K562 (cell line): ENCODE data around the gene MBLAC2. TPM values are rescaled to one million over a fixed set of nuclear protein-coding genes. Genes with fewer than 3 reads are reported as not detected.
A peak's percentile ranks its signal among the peaks of the same experiment; 100 is the strongest.

Experiments used
- ATAC-seq: fragments of 200-7000 bp; cut with Tn5 transposase; 3 replicates; pipeline ENCODE4 v1.9.1; 2020; ENCODE audit warnings: moderate library complexity
- BruUV-seq: library from RNA; stranded (reverse); fragments of 400-500 nt; replicated peaks from 2 replicates; lab custom pipeline; 2021; lab: Mats Ljungman, UMichigan
- CTCF ChIA-PET: fragments of 300-600 bp; formaldehyde crosslinking; extraction: SDS; loops from one replicate; lab custom pipeline; 2021; ENCODE audit warnings: low intra/inter-chr PET ratio; lab: Yijun Ruan, JAX
- POLR2A ChIA-PET: fragments of 300-600, 350-650 bp; sonication (Branson Sonifier 250); formaldehyde crosslinking; extraction: SDS; loops from one replicate; lab custom pipeline; 2021; ENCODE audit warnings: antibody characterized with exemption, inconsistent platforms; lab: Yijun Ruan, JAX
- DNase-seq, 4 experiments: peaks; one replicate each; pipeline versions ENCODE4 v3.0.0 to v3.0.0-alpha.2; 2011 to 2018; ENCODE audit warnings: low spot score in 3 of 4, mixed read lengths in 3 of 4; ENCODE audit errors: extremely low read depth in 1 of 4
- FAIRE-seq: peaks from 2 replicates; lab custom pipeline; 2011; peaks lifted over from hg19 to GRCh38; lab: Jason Lieb, UNC
- H2AFZ ChIP-seq: 2 replicates; pipeline ENCODE4 v1.6.0; 2011; ENCODE audit warnings: low read depth, low read length, control low read depth, inconsistent platforms
- H3K27ac ChIP-seq: fragments of 200-600 bp; 3 replicates; pipeline ENCODE4 v1.8.0; 2011; ENCODE audit warnings: low read depth, mild to moderate bottlenecking, control low read depth, inconsistent platforms, low read length, moderate library complexity, mixed read lengths; ENCODE audit errors: extremely low read depth
- H3K27me3 ChIP-seq, 2 experiments: fragments of 300-600 bp in 1 of 2; 2 replicates in 1 of 2; 3 replicates in 1 of 2; pipeline versions ENCODE4 v1.6.0 to v1.8.0; 2011; ENCODE audit warnings: inconsistent platforms in 2 of 2, low read length in 2 of 2, mild to moderate bottlenecking in 1 of 2, mixed read lengths in 1 of 2, moderate library complexity in 1 of 2; ENCODE audit not compliant: control insufficient read depth in 2 of 2, insufficient read depth in 2 of 2
- H3K36me3 ChIP-seq: fragments of 300-600 bp; 3 replicates; pipeline ENCODE4 v1.8.0; 2011; ENCODE audit warnings: mild to moderate bottlenecking, low read length, inconsistent platforms; ENCODE audit not compliant: control insufficient read depth, insufficient read depth
- H3K4me1 ChIP-seq, 2 experiments: fragments of 200-600 bp in 1 of 2; replicated peaks in 1 of 2; 2 replicates in 1 of 2; 3 replicates in 1 of 2; pipeline versions ENCODE4 v1.5.1 to v1.8.0; 2011; ENCODE audit warnings: inconsistent platforms in 2 of 2, low read length in 2 of 2, mild to moderate bottlenecking in 1 of 2, mixed read lengths in 1 of 2, moderate library complexity in 1 of 2; ENCODE audit not compliant: control insufficient read depth in 2 of 2, insufficient read depth in 2 of 2
- H3K4me2 ChIP-seq: 2 replicates; pipeline ENCODE4 v1.6.1; 2011; ENCODE audit warnings: low read length, control low read depth, inconsistent platforms, mixed read lengths; ENCODE audit not compliant: insufficient read depth
- H3K4me3 ChIP-seq: fragments of 200-600 bp; sonication (generic), shearing (Covaris generic); 2 replicates; pipeline ENCODE4 v1.5.1; 2016; ENCODE audit warnings: control low read depth, inconsistent platforms
- H3K79me2 ChIP-seq: fragments of 200-600 bp; 3 replicates; pipeline ENCODE4 v1.8.0; 2011; ENCODE audit warnings: low read length, inconsistent platforms; ENCODE audit not compliant: control insufficient read depth, insufficient read depth
- H3K9ac ChIP-seq, 2 experiments: 2 replicates each; pipeline versions ENCODE4 v1.6.0 to v1.6.1; 2011; ENCODE audit warnings: low read depth in 2 of 2, low read length in 2 of 2, control low read depth in 1 of 2, inconsistent platforms in 1 of 2, mild to moderate bottlenecking in 1 of 2, mixed read lengths in 1 of 2; ENCODE audit not compliant: insufficient read depth in 1 of 2
- H3K9me1 ChIP-seq: one replicate; pipeline ENCODE4 v1.6.0; 2011; ENCODE audit warnings: inconsistent platforms, mild to moderate bottlenecking, low read length, moderate library complexity; ENCODE audit not compliant: control insufficient read depth, insufficient read depth
- H3K9me3 ChIP-seq: replicated peaks from 2 replicates; pipeline ENCODE4 v1.5.1; 2011; ENCODE audit warnings: low read depth, low read length, inconsistent platforms; ENCODE audit not compliant: control insufficient read depth, insufficient read depth
- H4K20me1 ChIP-seq: replicated peaks from 2 replicates; pipeline ENCODE4 v1.6.1; 2011; ENCODE audit warnings: low read length, inconsistent platforms, mixed read lengths; ENCODE audit not compliant: control insufficient read depth, insufficient read depth
- CREM ChIP-seq: IDR thresholded peaks from 2 replicates; pipeline ENCODE4 v1.6.1; 2014; ENCODE audit warnings: antibody characterized with exemption, low read depth
- FOS ChIP-seq: IDR thresholded peaks from 3 replicates; pipeline ENCODE4 v1.6.1; 2011; ENCODE audit not compliant: insufficient read length; ENCODE audit errors: extremely low read depth
- JUND ChIP-seq, 2 experiments: IDR thresholded peaks; 2 replicates in 1 of 2; 3 replicates in 1 of 2; pipeline ENCODE4 v1.6.1; 2011; ENCODE audit warnings: borderline replicate concordance in 2 of 2, low read depth in 2 of 2, low read length in 2 of 2, improper control_type of control experiment in 1 of 2, missing biosample characterization in 1 of 2, missing genetic modification characterization in 1 of 2, missing genetic modification reagents in 1 of 2
- RAD21 ChIP-seq, 2 experiments: fragments of 250-450 bp in 1 of 2; fragments of 450-650 bp in 1 of 2; sonication (Bioruptor Pico) in 1 of 2; formaldehyde crosslinking in 1 of 2; IDR thresholded peaks in 1 of 2; conservative IDR thresholded peaks in 1 of 2; 2 replicates each; pipeline versions ENCODE4 v1.4.0 to v1.8.0; 2020 to 2022; ENCODE audit warnings: mild to moderate bottlenecking in 2 of 2, moderate library complexity in 1 of 2
- SMC3 ChIP-seq: conservative IDR thresholded peaks from 2 replicates; pipeline ENCODE4 v1.6.1; 2011; ENCODE audit warnings: low read depth, low read length, improper control_type of control experiment; ENCODE audit not compliant: insufficient read depth
- ZKSCAN1 ChIP-seq: fragments of 150-350 bp; IDR thresholded peaks from 2 replicates; pipeline ENCODE4 v1.6.1; 2016; ENCODE audit warnings: low read depth, low read length
- ZNF24 ChIP-seq: fragments of 450-650 bp; IDR thresholded peaks from 2 replicates; pipeline ENCODE4 v1.6.1; 2016
- WGBS: fragments of 100-300 bp; shearing (Covaris generic); methylation state at CpG from one replicate; pipeline ENCODE4 v1.1.6; 2016; ENCODE audit warnings: low coverage, mixed read lengths; ENCODE audit not compliant: insufficient coverage; ENCODE audit errors: missing lambda C conversion rate; 5-methylcytosine and 5-hydroxymethylcytosine counted together
- in situ Hi-C: fragments of 300-500 bp; cut with MboI; formaldehyde crosslinking; loops from 4 replicates; pipeline ENCODE4 v1.15.0; 2018; ENCODE audit warnings: inconsistent platforms, mixed read lengths
- intact Hi-C: fragments of 100-400 bp; cut with micrococcal nuclease; formaldehyde crosslinking; loops from 2 replicates; pipeline ENCODE4 v1.14.2; 2022
- polyA plus RNA-seq, 8 experiments: library from polyadenylated mRNA; depleted of rRNA in 4 of 8; stranded (reverse) in 5 of 8; unstranded in 3 of 8; fragments of >200 nt; fragmentation: Nextera tagmentation in 2 of 8; fragmentation: Illumina TruSeq in 1 of 8; extraction: Ambion mirVana in 2 of 8; extraction: Trizol in 1 of 8; gene quantifications; 2 replicates each; pipeline versions ENCODE4 v1.2.1 to v1.2.3, GENCODE V29; 2011 to 2014; ENCODE audit warnings: inconsistent platforms in 1 of 8, missing spikeins in 1 of 8
- total RNA-seq, 7 experiments: library from RNA; depleted of rRNA in 6 of 7; stranded (reverse); fragments of >200 nt in 6 of 7; fragmentation: Illumina TruSeq in 2 of 7; extraction: Trizol in 2 of 7; gene quantifications; 2 replicates each; pipeline versions ENCODE4 v1.2.1 to v1.2.3, GENCODE V29; 2011 to 2021; ENCODE audit warnings: low replicate concordance in 1 of 7
- TF ChIP-seq, protein P1 (sequence below), 2 experiments: fragments of 450-650 bp; formaldehyde crosslinking in 1 of 2; IDR thresholded peaks; 2 replicates each; pipeline versions ENCODE4 v1.4.0 to v1.6.1; 2014 to 2020; ENCODE audit warnings: mild to moderate bottlenecking in 2 of 2, borderline replicate concordance in 1 of 2, low read depth in 1 of 2
- TF ChIP-seq, protein P2 (sequence below), 3 experiments: IDR thresholded peaks in 2 of 3; conservative IDR thresholded peaks in 1 of 3; 2 replicates each; pipeline ENCODE4 v1.5.1; 2011 to 2012; ENCODE audit warnings: low read length in 3 of 3, mild to moderate bottlenecking in 3 of 3, control low read depth in 2 of 3, improper control_type of control experiment in 1 of 3, inconsistent platforms in 1 of 3, low read depth in 1 of 3, mixed read lengths in 1 of 3, moderate library complexity in 1 of 3; ENCODE audit not compliant: insufficient read depth in 2 of 3

Gene MBLAC2
- total and polyA plus RNA-seq, 9 of the 15 experiments (the other 6 are each of a cell fraction or from before 2014, with no cell fraction given), result 2.4 to 13.1 (median 10.3) TPM

DNA sequence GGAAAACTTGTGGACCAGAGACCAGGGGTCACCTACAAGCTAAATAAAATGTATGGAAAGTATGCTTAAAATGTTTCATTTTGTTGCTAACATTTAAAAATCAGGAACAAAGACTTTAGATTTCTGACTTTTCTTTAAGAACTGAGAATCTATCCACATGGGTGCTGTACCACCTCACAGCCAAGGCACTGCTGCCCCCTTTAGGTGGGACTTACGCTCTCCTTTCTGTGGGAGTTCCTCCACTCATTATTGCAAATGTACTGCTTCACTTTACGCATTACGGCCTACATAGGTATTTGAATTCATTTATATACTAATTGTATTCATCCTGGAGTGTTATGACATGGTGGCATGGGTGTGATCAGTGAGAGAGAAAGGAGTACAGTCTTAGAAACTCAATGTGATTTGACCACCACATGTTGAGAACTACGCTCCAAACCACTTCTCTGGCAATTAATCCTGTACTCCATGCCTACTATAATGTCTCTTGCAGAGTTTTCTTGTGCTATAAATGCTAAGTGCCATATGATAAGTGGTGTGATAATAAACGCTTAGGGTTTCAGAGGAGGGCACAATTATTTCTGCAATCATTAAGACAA is 40.4 kb downstream of the MBLAC2 start:
- Histone ChIP-seq H2AFZ (peak overlapping the region; percentile 41; the same call in 1 of the 2 replicates), H3K27ac (no peak overlapping the region), H3K9ac (no peak overlapping the region), H3K4me1 (no peaks in the 10 kb centered on the region), H3K79me2 (no peaks in the 10 kb centered on the region), H3K27me3 (no peaks in the 10 kb centered on the region), H3K4me2 (no peak overlapping the region), H3K4me3 (no peak overlapping the region), H3K9me1 (no peaks in the 10 kb centered on the region), H3K36me3 (no peaks in the 10 kb centered on the region), H3K9me3 (no peaks in the 10 kb centered on the region), H4K20me1 (no peaks in the 10 kb centered on the region)
- CTCF ChIA-PET, result interaction anchor here (0.5 to 1.1 kb wide), 2 partner anchors 474 to 1704 kb away, joined by 3 read pairs; no protein-coding TSS in a partner anchor
- BruUV-seq, result no TSS peak
- intact Hi-C loops (loop anchor here (2.0 to 5.0 kb wide), 4 partner anchors 47 to 1705 kb away; no protein-coding TSS in a partner anchor), in situ Hi-C loops (loop anchor here (10.0 kb wide), 1 partner anchor 171 kb away; no protein-coding TSS in a partner anchor)
- ATAC-seq (peak; percentile 98), FAIRE-seq (peak; percentile 87), DNase-seq (peak; percentile 29 to 77 (median 44))
- POLR2A ChIA-PET, result no interaction called here
- WGBS, result 31% methylated on average over 5 of the region's 5 CpGs
- TF ChIP-seq JUND (IDR thresholded peaks at IDR 0.05; ENCODE audit: borderline replicate concordance, low read depth, low read length) (0 out of 2 replicates have a peak, but pooled peaks have one; percentile 5), JUND (tag; IDR thresholded peaks at IDR 0.05; ENCODE audit: borderline replicate concordance, low read depth, low read length) (no peak; the same call in 2 of the 3 replicates), ZNF24 (0 out of 2 replicates have a peak, but pooled peaks have one; percentile 21), ZKSCAN1 (no peak), SMC3 (peak; percentile 53), RAD21 (CRISPR knock-in tag; conservative IDR thresholded peaks at IDR 0.05 in 1 of 2, IDR thresholded peaks at IDR 0.05 in 1 of 2) (peak; percentile 58 to 85), FOS (no peak), CREM (peak; percentile 38)
- TF ChIP-seq, protein P1, sequence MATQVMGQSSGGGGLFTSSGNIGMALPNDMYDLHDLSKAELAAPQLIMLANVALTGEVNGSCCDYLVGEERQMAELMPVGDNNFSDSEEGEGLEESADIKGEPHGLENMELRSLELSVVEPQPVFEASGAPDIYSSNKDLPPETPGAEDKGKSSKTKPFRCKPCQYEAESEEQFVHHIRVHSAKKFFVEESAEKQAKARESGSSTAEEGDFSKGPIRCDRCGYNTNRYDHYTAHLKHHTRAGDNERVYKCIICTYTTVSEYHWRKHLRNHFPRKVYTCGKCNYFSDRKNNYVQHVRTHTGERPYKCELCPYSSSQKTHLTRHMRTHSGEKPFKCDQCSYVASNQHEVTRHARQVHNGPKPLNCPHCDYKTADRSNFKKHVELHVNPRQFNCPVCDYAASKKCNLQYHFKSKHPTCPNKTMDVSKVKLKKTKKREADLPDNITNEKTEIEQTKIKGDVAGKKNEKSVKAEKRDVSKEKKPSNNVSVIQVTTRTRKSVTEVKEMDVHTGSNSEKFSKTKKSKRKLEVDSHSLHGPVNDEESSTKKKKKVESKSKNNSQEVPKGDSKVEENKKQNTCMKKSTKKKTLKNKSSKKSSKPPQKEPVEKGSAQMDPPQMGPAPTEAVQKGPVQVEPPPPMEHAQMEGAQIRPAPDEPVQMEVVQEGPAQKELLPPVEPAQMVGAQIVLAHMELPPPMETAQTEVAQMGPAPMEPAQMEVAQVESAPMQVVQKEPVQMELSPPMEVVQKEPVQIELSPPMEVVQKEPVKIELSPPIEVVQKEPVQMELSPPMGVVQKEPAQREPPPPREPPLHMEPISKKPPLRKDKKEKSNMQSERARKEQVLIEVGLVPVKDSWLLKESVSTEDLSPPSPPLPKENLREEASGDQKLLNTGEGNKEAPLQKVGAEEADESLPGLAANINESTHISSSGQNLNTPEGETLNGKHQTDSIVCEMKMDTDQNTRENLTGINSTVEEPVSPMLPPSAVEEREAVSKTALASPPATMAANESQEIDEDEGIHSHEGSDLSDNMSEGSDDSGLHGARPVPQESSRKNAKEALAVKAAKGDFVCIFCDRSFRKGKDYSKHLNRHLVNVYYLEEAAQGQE (IDR thresholded peaks at IDR 0.05; ENCODE audit: borderline replicate concordance), result peak; percentile 48; the same call in 1 of the 2 replicates
- TF ChIP-seq, protein P1 (CRISPR knock-in tag; IDR thresholded peaks at IDR 0.05; ENCODE audit: low read depth), result no peak
- TF ChIP-seq, protein P2, sequence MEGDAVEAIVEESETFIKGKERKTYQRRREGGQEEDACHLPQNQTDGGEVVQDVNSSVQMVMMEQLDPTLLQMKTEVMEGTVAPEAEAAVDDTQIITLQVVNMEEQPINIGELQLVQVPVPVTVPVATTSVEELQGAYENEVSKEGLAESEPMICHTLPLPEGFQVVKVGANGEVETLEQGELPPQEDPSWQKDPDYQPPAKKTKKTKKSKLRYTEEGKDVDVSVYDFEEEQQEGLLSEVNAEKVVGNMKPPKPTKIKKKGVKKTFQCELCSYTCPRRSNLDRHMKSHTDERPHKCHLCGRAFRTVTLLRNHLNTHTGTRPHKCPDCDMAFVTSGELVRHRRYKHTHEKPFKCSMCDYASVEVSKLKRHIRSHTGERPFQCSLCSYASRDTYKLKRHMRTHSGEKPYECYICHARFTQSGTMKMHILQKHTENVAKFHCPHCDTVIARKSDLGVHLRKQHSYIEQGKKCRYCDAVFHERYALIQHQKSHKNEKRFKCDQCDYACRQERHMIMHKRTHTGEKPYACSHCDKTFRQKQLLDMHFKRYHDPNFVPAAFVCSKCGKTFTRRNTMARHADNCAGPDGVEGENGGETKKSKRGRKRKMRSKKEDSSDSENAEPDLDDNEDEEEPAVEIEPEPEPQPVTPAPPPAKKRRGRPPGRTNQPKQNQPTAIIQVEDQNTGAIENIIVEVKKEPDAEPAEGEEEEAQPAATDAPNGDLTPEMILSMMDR (IDR thresholded peaks at IDR 0.05 in 2 of 3, conservative IDR thresholded peaks at IDR 0.05 in 1 of 3; ENCODE audit: insufficient read depth in 2 of 3, low read depth in 1 of 3, low read length in 3 of 3), result peak; percentile 79 to 90 (median 87)
